ENCODE measurements around the gene PKP1.

Gene PKP1

GRCh38 chr1:201250326-201251011, 32.8 kb upstream of the PKP1 start:
- no peak overlapping the region for H3K4me3 ChIP-seq (ENCODE audit: low read depth, low read length)
- no peak for DNase-seq (ENCODE audit: low read depth, low spot score)
- ChIA-PET POLR2A (no interaction called here), CTCF (interaction anchor here (1.0 to 7.0 kb wide), 8 partner anchors 9 to 166 kb away, joined by 3 to 349 read pairs (median 5); no protein-coding TSS in a partner anchor)
- no peak for TF ChIP-seq CTCF (IDR thresholded peaks at IDR 0.05; ENCODE audit: insufficient read depth, low read length, missing control alignments)

- ChIA-PET POLR2A (no interaction called here), CTCF (interaction anchor here (0.9 to 7.0 kb wide), 11 partner anchors 10 to 182 kb away, joined by 3 to 349 read pairs (median 4); no protein-coding TSS in a partner anchor)
- TF ChIP-seq CTCF (IDR thresholded peaks at IDR 0.05; ENCODE audit: insufficient read depth, low read length, missing control alignments): no peak
- no peak for DNase-seq (ENCODE audit: low read depth, low spot score)
- H3K4me3 ChIP-seq (ENCODE audit: low read depth, low read length): no peak overlapping the region
Observed at GRCh38 chr1:201251411-201251810, 31.9 kb upstream of the PKP1 start.

DNA sequence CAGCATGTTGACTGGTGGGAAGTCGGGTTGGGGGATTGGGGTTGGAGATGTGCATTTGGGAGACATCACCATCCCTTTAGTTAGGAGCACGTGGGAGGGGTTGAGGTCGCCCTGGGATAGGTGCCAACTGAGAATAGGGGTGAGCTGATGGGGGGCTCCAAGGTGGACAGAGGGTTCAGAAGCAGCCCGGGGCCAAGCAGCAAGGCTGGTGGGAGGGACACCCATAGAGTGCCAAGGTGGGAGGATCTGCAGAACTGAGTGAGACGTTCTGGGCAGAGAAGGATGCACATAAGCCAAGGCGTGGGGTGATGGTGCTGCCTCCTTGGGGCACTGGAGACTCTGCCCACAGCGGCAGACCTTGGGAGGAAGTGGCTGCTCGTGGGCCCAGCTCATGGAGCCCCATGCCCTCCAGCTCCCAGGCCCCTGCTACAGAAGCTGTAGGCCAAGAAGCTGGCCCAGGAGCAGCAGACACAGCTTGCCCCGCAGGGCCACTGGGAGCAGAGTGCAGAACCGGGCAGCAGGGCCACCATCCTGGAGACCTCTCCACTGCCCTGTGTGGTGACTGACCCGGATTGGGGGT, 31.4 kb upstream of the PKP1 start:
- CTCF ChIA-PET: interaction anchor here (0.9 to 7.0 kb wide), 11 partner anchors 9 to 181 kb away, joined by 3 to 349 read pairs (median 4); no protein-coding TSS in a partner anchor
- POLR2A ChIA-PET: no interaction called here
- DNase-seq (ENCODE audit: low read depth, low spot score): no peak
- no peak for TF ChIP-seq CTCF (IDR thresholded peaks at IDR 0.05; ENCODE audit: insufficient read depth, low read length, missing control alignments)
- no peak overlapping the region for H3K4me3 ChIP-seq (ENCODE audit: low read depth, low read length)

DNA sequence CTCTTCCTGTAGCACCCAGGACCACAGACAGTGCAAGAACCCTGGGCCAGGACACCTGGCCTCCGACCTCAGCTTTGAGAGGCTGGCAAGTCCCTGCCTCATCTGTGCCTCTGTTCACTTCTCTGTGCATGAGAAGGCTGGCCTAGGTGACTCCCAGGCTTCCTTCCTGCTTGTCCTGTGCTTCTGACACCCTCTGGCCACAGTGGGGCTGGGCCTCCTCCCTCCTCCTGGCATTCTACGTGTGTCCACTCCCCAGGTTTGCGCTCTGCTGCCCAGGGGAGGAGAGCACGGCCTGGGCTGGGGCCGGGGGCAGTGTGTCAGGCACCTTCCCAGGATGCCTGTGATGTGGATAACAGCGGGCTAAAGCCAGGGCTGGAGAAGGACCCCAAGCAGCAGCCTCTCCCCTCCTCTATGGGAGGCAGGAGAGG, 30.3 kb upstream of the PKP1 start:
- ChIA-PET POLR2A (no interaction called here), CTCF (interaction anchor here (0.7 to 7.0 kb wide), 10 partner anchors 12 to 183 kb away, joined by 3 to 349 read pairs (median 12); no protein-coding TSS in a partner anchor)
- no peak overlapping the region for H3K4me3 ChIP-seq (ENCODE audit: low read depth, low read length)
- no peak for TF ChIP-seq CTCF (IDR thresholded peaks at IDR 0.05; ENCODE audit: insufficient read depth, low read length, missing control alignments)
- DNase-seq (ENCODE audit: low read depth, low spot score): no peak

DNA sequence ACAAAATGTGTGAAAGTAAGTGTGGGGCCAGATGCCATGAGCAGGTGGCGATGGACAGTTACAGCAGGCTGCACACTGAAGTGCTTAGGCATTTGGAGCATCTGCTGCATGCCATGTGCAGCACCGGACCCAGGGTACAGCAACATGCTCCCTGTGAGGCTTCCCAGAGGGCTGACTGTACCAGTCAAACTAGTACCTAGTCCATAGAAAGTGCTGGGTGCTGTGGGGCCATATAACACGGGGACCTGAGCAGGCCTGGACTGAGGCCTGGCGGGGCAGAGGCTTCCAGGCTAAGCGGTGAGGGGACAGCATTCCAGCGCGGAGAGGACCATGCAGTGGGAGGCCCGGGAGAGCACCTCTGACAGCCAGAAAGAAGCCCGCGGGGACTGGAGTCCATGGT, 29.9 kb upstream of the PKP1 start:
- TF ChIP-seq CTCF (IDR thresholded peaks at IDR 0.05; ENCODE audit: insufficient read depth, low read length, missing control alignments): no peak
- POLR2A ChIA-PET: no interaction called here
- CTCF ChIA-PET: interaction anchor here (0.9 to 7.0 kb wide), 21 partner anchors 11 to 631 kb away, joined by 3 to 349 read pairs (median 10); no protein-coding TSS in a partner anchor

GRCh38 chr1:201253906-201254624, 29.2 kb upstream of the PKP1 start:
- DNase-seq (ENCODE audit: low read depth, low spot score): no peak
- TF ChIP-seq CTCF (IDR thresholded peaks at IDR 0.05; ENCODE audit: insufficient read depth, low read length, missing control alignments): no peak
- ChIA-PET CTCF (interaction anchor here (0.6 to 7.0 kb wide), 45 partner anchors 11 to 632 kb away, joined by 3 to 349 read pairs (median 6); no protein-coding TSS in a partner anchor), POLR2A (no interaction called here)
- no peak overlapping the region for H3K4me3 ChIP-seq (ENCODE audit: low read depth, low read length)

More for the DNA sequence above, 29.9 kb upstream of the PKP1 start:
- H3K4me3 ChIP-seq (ENCODE audit: low read depth, low read length): no peak overlapping the region
- no peak for DNase-seq (ENCODE audit: low read depth, low spot score)

All from AG04449 (cell line).